Measurements from ENCODE around the gene CLBA1.

DNA sequence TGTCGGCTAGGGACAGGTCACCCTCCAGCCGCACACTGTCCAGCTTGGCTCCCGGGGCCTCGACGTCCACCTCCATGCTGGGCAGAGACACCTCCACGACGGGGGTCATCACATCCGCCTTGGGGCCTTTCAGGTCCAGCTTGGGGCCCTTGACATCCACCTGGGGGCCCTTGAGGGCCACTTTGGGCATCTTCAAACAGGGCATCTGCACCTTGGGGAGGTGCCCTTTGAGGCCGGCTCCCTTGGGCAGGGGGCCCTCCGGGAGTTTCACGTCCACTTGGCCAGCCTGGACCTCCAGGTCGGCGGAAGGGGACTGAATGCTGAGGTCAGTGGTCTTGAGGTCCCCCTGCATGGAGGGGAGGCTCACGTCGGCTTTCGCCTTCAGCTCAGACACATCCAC is 43.0 kb upstream of the CLBA1 start:
- TF ChIP-seq EZH2phosphoT487 (IDR thresholded peaks at IDR 0.05; ENCODE audit: borderline replicate concordance) = no peak
- TF ChIP-seq, protein P1, sequence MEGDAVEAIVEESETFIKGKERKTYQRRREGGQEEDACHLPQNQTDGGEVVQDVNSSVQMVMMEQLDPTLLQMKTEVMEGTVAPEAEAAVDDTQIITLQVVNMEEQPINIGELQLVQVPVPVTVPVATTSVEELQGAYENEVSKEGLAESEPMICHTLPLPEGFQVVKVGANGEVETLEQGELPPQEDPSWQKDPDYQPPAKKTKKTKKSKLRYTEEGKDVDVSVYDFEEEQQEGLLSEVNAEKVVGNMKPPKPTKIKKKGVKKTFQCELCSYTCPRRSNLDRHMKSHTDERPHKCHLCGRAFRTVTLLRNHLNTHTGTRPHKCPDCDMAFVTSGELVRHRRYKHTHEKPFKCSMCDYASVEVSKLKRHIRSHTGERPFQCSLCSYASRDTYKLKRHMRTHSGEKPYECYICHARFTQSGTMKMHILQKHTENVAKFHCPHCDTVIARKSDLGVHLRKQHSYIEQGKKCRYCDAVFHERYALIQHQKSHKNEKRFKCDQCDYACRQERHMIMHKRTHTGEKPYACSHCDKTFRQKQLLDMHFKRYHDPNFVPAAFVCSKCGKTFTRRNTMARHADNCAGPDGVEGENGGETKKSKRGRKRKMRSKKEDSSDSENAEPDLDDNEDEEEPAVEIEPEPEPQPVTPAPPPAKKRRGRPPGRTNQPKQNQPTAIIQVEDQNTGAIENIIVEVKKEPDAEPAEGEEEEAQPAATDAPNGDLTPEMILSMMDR (conservative IDR thresholded peaks at IDR 0.05; ENCODE audit: low read length) = no peak

All from Loucy (cell line).